WERI-Rb-1 (cell line): Measurements from ENCODE around the gene DOCK8.

Experiments used
- DNase-seq: peaks from one replicate; pipeline ENCODE4 v3.0.0-alpha.2; 2020
- H3K27ac ChIP-seq: fragments of 250-450 bp; sonication (Bioruptor Pico); 2 replicates; pipeline ENCODE4 v1.5.1; 2020; ENCODE audit warnings: mild to moderate bottlenecking, moderate library complexity
- H3K27me3 ChIP-seq: fragments of 250-450 bp; sonication (Bioruptor Pico); 2 replicates; pipeline ENCODE4 v1.5.1; 2021; ENCODE audit warnings: mild to moderate bottlenecking, low read depth, moderate library complexity; ENCODE audit not compliant: insufficient read depth, severe bottlenecking
- H3K36me3 ChIP-seq: fragments of 250-450 bp; sonication (Bioruptor Pico); 2 replicates; pipeline ENCODE4 v1.5.1; 2020; ENCODE audit warnings: mild to moderate bottlenecking, moderate library complexity
- H3K4me3 ChIP-seq: 2 replicates; pipeline ENCODE4 v1.5.1; 2011; ENCODE audit warnings: low read depth, mild to moderate bottlenecking, control low read depth, low read length
- H3K9me3 ChIP-seq: fragments of 250-450 bp; sonication (Bioruptor Pico); 2 replicates; pipeline ENCODE4 v1.5.1; 2021; ENCODE audit warnings: mild to moderate bottlenecking, moderate library complexity; ENCODE audit not compliant: severe bottlenecking
- TF ChIP-seq, protein P1 (sequence below): IDR thresholded peaks from 2 replicates; pipeline ENCODE4 v1.5.1; 2011; ENCODE audit warnings: low read depth, mild to moderate bottlenecking, control low read depth, inconsistent platforms, low read length

Gene DOCK8

GRCh38 chr9:336039-336438 lies 121.4 kb downstream of the DOCK8 start:
- DNase-seq: no peak
- Histone ChIP-seq H3K4me3 (no peak overlapping the region), H3K27me3 (no peaks in the 10 kb centered on the region), H3K9me3 (no peaks in the 10 kb centered on the region), H3K27ac (peak overlapping the region; percentile 80), H3K36me3 (no peaks in the 10 kb centered on the region)
- TF ChIP-seq, protein P1, sequence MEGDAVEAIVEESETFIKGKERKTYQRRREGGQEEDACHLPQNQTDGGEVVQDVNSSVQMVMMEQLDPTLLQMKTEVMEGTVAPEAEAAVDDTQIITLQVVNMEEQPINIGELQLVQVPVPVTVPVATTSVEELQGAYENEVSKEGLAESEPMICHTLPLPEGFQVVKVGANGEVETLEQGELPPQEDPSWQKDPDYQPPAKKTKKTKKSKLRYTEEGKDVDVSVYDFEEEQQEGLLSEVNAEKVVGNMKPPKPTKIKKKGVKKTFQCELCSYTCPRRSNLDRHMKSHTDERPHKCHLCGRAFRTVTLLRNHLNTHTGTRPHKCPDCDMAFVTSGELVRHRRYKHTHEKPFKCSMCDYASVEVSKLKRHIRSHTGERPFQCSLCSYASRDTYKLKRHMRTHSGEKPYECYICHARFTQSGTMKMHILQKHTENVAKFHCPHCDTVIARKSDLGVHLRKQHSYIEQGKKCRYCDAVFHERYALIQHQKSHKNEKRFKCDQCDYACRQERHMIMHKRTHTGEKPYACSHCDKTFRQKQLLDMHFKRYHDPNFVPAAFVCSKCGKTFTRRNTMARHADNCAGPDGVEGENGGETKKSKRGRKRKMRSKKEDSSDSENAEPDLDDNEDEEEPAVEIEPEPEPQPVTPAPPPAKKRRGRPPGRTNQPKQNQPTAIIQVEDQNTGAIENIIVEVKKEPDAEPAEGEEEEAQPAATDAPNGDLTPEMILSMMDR: no peak

DNA sequence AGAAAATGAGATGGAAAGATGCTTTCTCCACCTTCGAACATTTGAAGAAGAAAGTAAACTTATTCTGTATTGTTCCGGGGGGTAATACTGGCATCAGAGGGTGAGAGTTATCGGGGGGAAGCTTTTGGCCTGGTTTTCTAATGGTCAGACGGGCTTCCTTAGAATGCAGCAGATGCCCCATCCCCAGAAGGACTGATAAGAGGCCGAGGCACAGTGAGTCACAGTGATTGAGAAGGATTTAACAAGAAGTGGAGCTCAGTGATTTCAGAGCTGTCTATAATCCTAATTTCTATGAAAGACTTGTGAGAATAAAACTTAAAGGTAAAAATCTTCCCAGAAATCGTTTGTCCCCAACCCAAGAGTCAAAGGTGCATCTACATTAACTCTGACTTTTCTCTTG lies 123.9 kb downstream of the DOCK8 start:
- TF ChIP-seq, protein P1: no peak

DNA sequence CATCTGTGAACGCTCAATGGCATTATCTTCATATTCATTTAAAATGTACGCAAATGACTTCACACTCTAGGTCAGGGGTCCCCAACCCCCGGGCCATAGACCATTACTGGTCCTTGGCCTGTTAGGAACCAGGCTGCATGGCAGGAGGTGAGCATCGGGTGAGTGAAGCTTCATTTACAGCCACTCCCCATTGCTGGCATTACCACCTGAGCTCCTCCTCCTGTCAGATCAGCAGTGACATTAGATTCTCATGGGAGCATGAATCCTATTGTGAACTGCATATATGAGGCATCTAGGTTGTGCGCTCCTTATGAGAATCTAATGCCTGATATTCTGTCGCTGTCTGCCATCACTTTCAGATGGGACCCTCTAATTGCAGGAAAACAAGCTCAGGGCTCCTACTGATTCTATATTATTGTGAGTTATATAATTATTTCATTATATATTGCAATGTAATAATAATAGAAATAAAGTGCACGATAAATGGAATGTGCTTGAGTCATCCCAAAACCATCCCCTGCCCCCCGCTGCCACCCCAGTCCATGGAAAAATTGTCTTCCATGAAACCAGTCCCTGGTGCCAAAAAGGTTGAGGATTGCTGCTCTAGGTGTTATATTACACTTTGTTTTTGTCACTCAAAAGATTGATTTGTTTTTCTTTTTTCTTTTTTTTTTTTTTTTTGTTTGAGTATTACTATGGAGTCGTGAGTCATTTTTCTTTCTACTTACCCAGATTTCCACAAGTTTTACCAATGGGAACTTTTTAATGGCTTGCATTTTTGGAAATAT lies 127.2 kb downstream of the DOCK8 start:
- H3K4me3 ChIP-seq: no peak overlapping the region
- H3K9me3 ChIP-seq: no peaks in the 10 kb centered on the region
- H3K36me3 ChIP-seq: no peaks in the 10 kb centered on the region
- DNase-seq: no peak
- peak overlapping the region; percentile 80 for H3K27ac ChIP-seq
- TF ChIP-seq, protein P1: no peak
- H3K27me3 ChIP-seq: no peaks in the 10 kb centered on the region

More for the DNA sequence above, 123.9 kb downstream of the DOCK8 start:
- Histone ChIP-seq H3K27me3 (no peaks in the 10 kb centered on the region), H3K36me3 (no peaks in the 10 kb centered on the region), H3K4me3 (peak overlapping the region; percentile 0), H3K9me3 (no peaks in the 10 kb centered on the region), H3K27ac (peak overlapping the region; percentile 80)
- peak; percentile 64 for DNase-seq

DNA sequence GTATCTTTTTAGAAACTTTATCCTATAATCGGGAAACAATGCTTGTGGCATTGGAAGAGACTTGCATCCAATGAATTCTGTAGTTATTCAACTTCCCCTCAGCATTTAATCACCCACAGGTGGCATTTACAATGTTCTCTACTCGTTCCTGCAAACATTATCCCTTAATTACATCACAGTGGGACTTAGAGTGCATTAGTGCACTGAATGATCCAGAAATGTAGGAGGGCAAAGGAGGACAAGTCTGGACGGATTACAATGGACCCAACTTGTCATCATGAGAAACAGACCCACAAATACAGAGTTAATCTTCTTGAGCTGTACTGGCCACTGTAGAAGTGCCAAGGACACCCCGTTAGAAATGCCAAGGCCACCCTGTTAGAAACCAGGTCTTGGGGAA lies 129.1 kb downstream of the DOCK8 start:
- peak; percentile 72 for DNase-seq
- Histone ChIP-seq H3K4me3 (peak overlapping the region; percentile 8), H3K27ac (peak overlapping the region; percentile 81), H3K36me3 (no peaks in the 10 kb centered on the region), H3K27me3 (no peaks in the 10 kb centered on the region), H3K9me3 (no peaks in the 10 kb centered on the region)
- TF ChIP-seq, protein P1: no peak

- Histone ChIP-seq H3K27me3 (no peaks in the 10 kb centered on the region), H3K36me3 (no peaks in the 10 kb centered on the region), H3K4me3 (no peak overlapping the region), H3K27ac (peak overlapping the region; percentile 81), H3K9me3 (no peaks in the 10 kb centered on the region)
- TF ChIP-seq, protein P1: peak; percentile 41
- peak; percentile 95 for DNase-seq
These were observed 131.5 kb downstream of the DOCK8 start for GRCh38 chr9:346111-346571.
